BJ (cell line): ENCODE results near the gene IFIT1B. TPM values are rescaled to one million over a fixed set of nuclear protein-coding genes. Genes with fewer than 3 reads are reported as not detected.

Experiments
- CTCF ChIA-PET: fragments of 350-600 bp; formaldehyde crosslinking; extraction: SDS; loops from one replicate; lab custom pipeline; 2021; ENCODE audit warnings: antibody characterized with exemption, inconsistent platforms; lab: Yijun Ruan, JAX
- POLR2A ChIA-PET: fragments of 300-600 bp; sonication (Branson Sonifier 250); formaldehyde crosslinking; extraction: SDS; loops from one replicate; lab custom pipeline; 2021; ENCODE audit warnings: antibody characterized with exemption; lab: Charles Lee
- DNase-seq: peaks from one replicate; pipeline ENCODE4 v3.0.0-alpha.2; 2011; ENCODE audit warnings: low read depth
- H3K27me3 ChIP-seq: 2 replicates; pipeline ENCODE4 v1.6.0; 2011; ENCODE audit warnings: low read length; ENCODE audit not compliant: control insufficient read depth, insufficient read depth
- H3K36me3 ChIP-seq: 2 replicates; pipeline ENCODE4 v1.5.1; 2011; ENCODE audit warnings: low read length; ENCODE audit not compliant: control insufficient read depth, insufficient read depth
- H3K4me3 ChIP-seq: 2 replicates; pipeline ENCODE4 v1.5.1; 2011; ENCODE audit warnings: low read depth, mild to moderate bottlenecking, control low read depth, low read length
- polyA plus RNA-seq: library from polyadenylated mRNA; depleted of rRNA; stranded (reverse); fragments of >200 nt; gene quantifications from 2 replicates; pipeline ENCODE4 v1.2.3, GENCODE V29; 2011
- TF ChIP-seq, protein P1 (sequence below): IDR thresholded peaks from 2 replicates; pipeline ENCODE4 v1.5.1; 2011; ENCODE audit warnings: low read depth, mild to moderate bottlenecking, control low read depth, inconsistent platforms, low read length, moderate library complexity; ENCODE audit not compliant: insufficient read depth

The IFIT1B gene
- polyA plus RNA-seq, 1 experiment = not detected

DNA sequence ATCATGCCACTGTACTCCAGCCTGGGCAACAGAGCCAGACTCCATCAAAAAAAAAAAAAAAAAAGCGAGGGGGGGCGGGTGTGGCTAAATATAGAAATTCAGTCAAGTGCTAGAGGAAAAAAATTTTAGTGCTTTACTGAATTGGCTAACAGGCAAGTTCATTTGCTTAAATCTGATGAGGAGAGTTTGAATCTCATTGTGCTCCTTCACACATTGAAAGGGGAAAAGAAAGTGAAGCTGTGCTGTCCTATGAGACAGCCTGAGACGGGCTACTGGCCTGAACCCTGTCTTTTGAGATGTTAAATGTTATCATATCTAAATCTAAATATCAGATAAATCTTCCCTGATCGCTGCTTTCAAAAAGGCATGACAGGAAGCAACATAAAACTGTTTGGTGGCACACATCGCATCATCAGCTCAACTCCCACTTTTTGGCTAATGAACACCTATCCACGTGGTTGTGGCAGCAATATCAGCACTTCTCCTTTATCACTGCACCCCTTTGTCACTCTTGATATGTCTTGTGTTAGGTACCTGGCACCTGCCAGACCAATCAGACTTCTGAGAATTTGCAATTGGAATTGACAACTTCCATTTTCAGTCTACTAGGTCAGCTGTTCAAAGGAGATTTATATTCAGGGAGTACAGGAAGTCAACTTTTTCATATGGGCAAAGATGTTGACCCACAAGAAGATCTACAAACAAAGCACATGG lies 14.0 kb upstream of the IFIT1B start:
- ChIA-PET POLR2A (no interaction called here), CTCF (interaction anchor here (1.0 to 1.2 kb wide), 3 partner anchors 33 to 145 kb away, joined by 3 read pairs; partner anchors contain the start of gene IFIT5)
- H3K36me3 ChIP-seq = no peaks in the 10 kb centered on the region
- H3K4me3 ChIP-seq = no peak overlapping the region
- H3K27me3 ChIP-seq = no peaks in the 10 kb centered on the region
- TF ChIP-seq, protein P1, sequence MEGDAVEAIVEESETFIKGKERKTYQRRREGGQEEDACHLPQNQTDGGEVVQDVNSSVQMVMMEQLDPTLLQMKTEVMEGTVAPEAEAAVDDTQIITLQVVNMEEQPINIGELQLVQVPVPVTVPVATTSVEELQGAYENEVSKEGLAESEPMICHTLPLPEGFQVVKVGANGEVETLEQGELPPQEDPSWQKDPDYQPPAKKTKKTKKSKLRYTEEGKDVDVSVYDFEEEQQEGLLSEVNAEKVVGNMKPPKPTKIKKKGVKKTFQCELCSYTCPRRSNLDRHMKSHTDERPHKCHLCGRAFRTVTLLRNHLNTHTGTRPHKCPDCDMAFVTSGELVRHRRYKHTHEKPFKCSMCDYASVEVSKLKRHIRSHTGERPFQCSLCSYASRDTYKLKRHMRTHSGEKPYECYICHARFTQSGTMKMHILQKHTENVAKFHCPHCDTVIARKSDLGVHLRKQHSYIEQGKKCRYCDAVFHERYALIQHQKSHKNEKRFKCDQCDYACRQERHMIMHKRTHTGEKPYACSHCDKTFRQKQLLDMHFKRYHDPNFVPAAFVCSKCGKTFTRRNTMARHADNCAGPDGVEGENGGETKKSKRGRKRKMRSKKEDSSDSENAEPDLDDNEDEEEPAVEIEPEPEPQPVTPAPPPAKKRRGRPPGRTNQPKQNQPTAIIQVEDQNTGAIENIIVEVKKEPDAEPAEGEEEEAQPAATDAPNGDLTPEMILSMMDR = no peak
- DNase-seq = no peak

DNA sequence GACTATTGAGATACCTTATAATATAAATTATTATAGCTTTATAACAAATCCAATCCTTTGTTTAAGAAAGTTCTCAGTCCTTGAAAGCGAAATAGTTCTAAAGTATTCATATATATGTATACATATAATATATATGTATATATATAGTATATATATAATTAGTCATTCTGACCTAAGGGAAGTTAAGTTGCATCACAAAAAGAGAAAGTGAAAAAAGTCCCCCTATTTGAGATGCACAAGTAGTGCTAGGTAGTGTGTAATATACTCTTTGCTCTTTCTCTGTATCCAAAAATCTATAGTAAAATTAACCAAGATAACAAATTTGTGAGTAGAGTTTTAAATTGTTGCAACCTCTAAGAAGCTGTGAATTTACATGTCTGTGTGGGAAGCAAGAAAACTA lies 13.3 kb upstream of the IFIT1B start:
- TF ChIP-seq, protein P1 = no peak
- H3K4me3 ChIP-seq = no peak overlapping the region
- no peak for DNase-seq
- CTCF ChIA-PET = interaction anchor here (1.0 to 1.3 kb wide), 4 partner anchors 10 to 94 kb away, joined by 3 read pairs; no protein-coding TSS in a partner anchor
- H3K27me3 ChIP-seq = no peaks in the 10 kb centered on the region
- no peaks in the 10 kb centered on the region for H3K36me3 ChIP-seq
- POLR2A ChIA-PET = no interaction called here

DNA sequence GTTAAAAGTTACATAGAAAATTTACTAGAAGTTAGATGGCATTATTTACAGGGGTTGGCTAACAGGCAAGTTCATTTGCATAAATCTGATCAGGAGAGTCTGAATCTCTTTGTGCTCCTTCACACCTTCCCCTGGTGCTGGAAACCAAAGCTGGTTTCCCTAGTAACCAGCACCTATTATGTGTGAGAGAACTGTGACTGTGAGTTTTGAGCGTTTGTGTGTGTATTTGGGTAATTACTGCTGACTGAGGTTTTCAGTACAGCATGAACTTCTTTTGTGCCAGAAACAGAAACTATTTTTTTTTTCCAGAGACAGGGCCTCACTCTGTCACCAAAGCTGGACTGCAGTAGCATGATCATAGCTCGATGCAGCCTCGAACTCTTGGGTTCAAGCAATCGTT lies 10.3 kb upstream of the IFIT1B start:
- DNase-seq = no peak
- no peak overlapping the region for H3K4me3 ChIP-seq
- no peaks in the 10 kb centered on the region for H3K36me3 ChIP-seq
- no peaks in the 10 kb centered on the region for H3K27me3 ChIP-seq
- TF ChIP-seq, protein P1 = no peak
- ChIA-PET POLR2A (no interaction called here), CTCF (interaction anchor here (0.6 to 3.4 kb wide), 4 partner anchors 9 to 24 kb away, joined by 3 to 30 read pairs (median 6); partner anchors contain the start of gene IFIT1)

DNA sequence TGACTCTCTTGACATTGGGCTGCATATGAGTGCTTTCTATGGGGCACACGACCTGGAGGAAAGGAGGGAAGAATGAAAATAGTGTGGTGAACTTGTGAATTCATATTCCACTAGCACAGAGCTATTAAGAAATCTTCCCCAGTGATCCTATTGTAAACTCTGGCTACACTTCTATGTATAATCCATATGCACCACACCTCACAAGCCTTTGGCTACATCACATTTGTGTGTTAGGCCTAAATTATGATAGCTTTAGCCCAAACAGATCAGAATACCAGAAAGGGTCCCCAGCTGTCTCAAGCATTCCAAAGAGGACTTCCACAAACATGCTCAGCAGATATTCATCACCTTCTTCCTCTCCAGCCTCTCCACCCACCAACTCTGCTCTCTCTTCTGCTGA lies 9.7 kb upstream of the IFIT1B start:
- Histone ChIP-seq H3K36me3 (no peaks in the 10 kb centered on the region), H3K27me3 (no peaks in the 10 kb centered on the region), H3K4me3 (no peak overlapping the region)
- CTCF ChIA-PET = interaction anchor here (1.5 to 3.4 kb wide), 8 partner anchors 10 to 117 kb away, joined by 3 to 30 read pairs (median 8); partner anchors contain the start of genes IFIT1 and LIPA
- POLR2A ChIA-PET = no interaction called here
- DNase-seq = no peak
- TF ChIP-seq, protein P1 = no peak
